Kidney capillary endothelial cell (primary cell): Measurements from ENCODE around the gene PCDHGA5.
"Not testable (repeated sequence)": the region's sequence is repeated elsewhere in the genome, so short reads cannot be mapped to it uniquely, and the experiment has no call there.

Experiments
- DNase-seq: peaks from one replicate; pipeline ENCODE4 v3.0.0-alpha.2; 2018; ENCODE audit warnings: low spot score

The PCDHGA5 gene

DNA sequence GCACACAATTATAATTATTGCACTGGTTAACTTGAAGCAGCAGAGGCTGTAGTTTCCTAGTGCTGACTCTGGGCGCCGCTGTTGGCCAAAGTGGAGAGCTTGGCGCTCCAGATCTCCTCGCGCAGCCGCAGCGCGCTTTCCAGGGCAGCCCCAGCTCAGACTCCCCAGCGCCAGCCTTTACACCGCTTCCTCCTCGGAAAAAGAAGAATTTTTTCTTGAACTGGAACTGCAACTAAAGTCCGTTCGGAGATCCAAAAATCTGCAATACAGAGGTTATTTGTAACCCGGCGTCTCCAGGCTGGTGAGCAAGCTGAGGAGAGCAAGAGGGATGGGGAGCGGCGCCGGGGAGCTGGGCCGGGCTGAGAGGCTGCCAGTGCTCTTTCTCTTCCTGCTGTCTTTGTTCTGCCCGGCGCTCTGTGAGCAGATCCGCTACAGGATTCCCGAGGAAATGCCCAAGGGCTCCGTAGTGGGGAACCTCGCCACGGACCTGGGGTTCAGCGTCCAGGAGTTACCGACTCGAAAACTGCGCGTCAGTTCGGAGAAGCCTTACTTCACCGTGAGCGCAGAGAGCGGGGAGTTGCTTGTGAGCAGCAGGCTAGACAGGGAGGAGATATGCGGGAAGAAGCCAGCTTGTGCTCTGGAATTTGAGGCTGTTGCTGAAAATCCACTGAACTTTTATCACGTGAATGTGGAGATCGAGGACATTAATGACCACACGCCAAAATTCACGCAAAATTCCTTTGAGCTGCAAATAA, 23.8 kb downstream of the PCDHGA5 start, which contains the start of gene PCDHGB4:
Gene PCDHGB4 (plus strand): TSS at position 142 of the 755 bp plus-strand sequence. CDS start 187 bp downstream, at position 329.
- not testable (repeated sequence) for DNase-seq

DNA sequence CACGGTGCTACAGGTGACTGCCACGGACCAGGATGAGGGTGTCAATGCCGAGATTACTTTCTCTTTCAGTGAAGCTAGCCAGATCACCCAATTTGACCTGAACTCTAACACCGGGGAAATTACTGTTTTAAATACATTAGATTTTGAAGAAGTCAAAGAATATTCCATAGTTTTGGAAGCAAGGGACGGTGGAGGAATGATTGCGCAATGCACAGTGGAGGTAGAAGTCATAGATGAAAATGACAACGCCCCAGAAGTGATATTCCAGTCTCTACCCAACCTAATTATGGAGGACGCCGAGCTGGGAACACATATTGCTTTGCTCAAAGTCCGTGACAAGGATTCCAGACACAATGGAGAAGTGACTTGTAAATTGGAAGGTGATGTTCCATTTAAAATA, 24.7 kb downstream of the PCDHGA5 start:
- no peak for DNase-seq

DNA sequence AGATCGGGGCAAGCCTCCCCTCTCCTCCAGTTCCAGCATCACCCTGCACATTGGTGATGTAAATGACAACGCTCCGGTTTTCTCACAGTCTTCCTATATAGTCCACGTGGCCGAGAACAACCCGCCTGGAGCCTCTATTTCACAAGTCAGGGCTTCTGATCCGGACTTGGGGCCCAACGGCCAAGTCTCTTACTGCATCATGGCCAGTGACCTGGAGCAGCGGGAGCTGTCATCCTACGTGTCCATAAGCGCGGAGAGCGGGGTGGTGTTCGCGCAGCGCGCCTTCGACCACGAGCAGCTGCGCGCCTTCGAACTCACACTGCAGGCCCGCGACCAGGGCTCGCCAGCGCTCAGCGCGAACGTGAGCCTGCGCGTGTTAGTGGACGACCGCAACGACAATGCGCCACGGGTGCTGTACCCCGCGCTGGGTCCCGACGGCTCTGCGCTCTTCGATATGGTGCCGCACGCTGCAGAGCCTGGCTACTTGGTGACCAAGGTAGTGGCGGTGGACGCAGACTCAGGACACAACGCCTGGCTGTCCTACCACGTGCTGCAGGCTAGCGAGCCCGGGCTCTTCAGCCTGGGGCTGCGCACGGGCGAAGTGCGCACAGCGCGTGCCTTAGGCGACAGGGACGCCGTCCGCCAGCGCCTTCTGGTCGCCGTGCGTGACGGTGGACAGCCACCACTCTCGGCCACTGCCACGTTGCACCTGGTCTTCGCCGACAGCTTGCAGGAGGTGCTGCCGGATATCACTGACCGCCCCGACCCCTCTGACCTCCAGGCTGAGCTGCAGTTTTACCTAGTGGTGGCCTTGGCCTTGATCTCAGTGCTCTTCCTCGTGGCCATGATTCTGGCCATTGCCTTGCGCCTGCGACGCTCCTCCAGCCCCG, 25.4 kb downstream of the PCDHGA5 start:
- no peak for DNase-seq

DNA sequence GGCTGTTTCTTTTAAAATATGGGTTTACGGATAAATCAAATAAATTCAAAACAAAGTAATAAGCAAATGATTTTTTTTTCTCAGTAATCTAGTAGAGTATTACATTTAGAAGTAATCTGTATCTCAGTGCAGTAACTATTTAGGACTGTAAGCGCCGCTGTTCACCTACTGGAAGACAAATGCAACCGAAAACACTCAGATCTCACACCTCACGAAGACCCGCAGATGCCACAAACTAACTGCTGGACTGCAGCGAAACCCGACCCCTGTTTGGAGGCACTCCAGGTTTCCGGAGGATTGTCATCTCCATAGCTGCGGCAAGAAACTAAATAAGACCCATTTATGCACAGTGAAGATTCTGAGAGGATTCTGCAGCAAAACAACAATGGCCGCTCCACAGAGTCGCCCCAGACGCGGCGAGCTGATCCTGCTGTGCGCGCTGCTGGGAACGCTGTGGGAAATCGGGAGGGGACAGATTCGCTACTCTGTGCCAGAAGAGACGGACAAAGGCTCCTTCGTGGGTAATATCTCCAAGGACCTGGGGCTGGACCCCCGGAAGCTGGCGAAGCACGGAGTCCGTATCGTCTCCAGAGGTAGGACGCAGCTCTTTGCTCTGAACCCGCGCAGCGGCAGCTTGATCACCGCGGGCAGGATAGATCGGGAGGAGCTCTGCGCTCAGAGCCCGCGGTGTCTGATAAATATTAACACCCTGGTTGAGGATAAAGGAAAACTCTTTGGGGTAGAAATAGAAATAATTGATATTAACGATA, 28.7 kb downstream of the PCDHGA5 start, which contains the start of gene PCDHGA8:
Gene PCDHGA8 (plus strand): TSS at position 205 of the 770 bp plus-strand sequence. CDS start 181 bp downstream, at position 386.
- no peak for DNase-seq

DNA sequence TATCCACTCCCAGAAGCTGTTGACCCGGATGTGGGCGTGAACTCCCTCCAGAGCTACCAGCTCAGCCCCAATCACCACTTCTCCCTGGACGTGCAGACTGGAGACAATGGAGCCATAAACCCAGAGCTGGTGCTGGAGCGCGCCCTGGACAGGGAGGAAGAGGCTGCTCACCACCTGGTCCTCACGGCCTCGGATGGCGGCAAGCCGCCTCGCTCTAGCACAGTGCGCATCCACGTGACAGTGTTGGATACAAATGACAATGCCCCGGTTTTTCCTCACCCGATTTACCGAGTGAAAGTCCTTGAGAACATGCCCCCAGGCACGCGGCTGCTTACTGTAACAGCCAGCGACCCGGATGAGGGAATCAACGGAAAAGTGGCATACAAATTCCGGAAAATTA, 29.3 kb downstream of the PCDHGA5 start:
- DNase-seq: no peak

DNA sequence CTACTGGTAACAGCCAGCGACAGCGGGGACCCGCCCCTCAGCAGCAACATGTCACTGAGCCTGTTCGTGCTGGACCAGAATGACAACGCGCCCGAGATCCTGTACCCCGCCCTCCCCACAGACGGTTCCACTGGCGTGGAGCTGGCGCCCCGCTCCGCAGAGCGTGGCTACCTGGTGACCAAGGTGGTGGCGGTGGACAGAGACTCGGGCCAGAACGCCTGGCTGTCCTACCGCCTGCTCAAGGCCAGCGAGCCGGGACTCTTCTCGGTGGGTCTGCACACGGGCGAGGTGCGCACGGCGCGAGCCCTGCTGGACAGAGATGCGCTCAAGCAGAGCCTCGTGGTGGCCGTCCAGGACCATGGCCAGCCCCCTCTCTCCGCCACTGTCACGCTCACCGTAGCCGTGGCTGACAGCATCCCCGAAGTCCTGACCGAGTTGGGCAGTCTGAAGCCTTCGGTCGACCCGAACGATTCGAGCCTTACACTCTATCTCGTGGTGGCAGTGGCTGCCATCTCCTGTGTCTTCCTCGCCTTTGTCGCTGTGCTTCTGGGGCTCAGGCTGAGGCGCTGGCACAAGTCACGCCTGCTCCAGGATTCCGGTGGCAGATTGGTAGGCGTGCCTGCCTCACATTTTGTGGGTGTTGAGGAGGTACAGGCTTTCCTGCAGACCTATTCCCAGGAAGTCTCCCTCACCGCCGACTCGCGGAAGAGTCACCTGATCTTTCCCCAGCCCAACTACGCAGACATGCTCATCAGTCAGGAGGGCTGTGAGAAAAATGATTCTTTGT, 30.6 kb downstream of the PCDHGA5 start:
- not testable (repeated sequence) for DNase-seq

DNA sequence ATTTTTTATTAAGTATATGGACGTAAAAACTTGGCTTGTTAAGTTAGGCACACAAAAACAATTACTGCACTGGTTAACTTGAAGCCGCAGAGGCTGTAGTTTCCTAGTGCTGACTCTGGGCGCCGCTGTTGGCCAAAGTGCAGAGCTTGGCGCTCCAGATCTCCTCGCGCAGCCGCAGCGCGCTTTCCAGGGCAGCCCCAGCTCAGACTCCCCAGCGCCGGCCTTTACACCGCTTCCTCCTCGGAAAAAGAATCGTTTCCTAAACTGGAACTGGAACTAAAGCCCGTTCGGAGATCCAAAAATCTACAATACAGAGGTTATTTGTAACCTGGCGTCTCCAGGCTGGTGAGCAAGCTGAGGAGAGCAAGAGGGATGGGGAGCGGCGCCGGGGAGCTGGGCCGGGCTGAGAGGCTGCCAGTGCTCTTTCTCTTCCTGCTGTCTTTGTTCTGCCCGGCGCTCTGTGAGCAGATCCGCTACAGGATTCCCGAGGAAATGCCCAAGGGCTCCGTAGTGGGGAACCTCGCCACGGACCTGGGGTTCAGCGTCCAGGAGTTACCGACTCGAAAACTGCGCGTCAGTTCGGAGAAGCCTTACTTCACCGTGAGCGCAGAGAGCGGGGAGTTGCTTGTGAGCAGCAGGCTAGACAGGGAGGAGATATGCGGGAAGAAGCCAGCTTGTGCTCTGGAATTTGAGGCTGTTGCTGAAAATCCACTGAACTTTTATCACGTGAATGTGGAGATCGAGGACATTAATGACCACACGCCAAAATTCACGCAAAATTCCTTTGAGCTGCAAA, 34.0 kb downstream of the PCDHGA5 start, which contains the start of gene PCDHGB5:
Gene PCDHGB5 (plus strand): TSS at position 192 of the 796 bp plus-strand sequence. CDS start 181 bp downstream, at position 373.
- DNase-seq: not testable (repeated sequence)

DNA sequence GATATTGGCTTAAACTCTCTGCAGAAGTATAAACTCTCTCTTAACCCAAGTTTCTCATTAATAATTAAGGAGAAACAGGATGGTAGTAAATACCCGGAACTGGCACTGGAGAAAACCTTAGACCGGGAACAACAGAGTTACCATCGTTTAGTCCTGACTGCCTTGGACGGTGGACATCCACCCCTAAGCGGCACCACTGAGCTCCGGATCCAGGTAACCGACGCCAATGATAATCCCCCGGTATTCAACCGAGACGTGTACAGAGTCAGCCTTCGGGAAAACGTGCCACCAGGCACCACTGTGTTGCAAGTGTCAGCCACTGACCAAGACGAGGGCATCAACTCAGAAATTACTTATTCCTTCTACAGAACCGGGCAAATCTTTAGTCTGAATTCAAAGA, 34.6 kb downstream of the PCDHGA5 start:
- no peak for DNase-seq

DNA sequence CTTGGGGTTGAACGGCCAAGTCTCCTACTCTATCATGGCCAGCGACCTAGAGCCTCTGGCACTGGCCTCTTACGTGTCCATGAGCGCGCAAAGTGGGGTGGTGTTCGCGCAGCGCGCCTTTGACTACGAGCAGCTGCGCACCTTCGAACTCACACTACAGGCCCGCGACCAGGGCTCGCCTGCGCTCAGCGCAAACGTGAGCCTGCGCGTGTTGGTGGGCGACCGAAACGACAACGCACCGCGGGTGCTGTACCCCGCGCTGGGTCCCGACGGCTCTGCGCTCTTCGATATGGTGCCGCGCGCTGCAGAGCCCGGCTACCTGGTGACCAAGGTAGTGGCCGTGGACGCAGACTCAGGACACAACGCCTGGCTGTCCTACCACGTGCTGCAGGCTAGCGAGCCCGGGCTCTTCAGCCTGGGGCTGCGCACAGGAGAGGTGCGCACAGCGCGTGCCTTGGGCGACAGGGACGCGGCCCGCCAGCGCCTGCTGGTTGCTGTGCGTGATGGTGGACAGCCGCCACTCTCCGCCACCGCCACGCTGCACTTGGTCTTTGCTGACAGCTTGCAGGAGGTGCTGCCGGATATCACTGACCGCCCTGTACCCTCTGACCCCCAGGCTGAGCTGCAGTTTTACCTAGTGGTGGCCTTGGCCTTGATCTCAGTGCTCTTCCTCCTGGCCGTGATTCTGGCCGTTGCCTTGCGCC, 35.7 kb downstream of the PCDHGA5 start:
- DNase-seq: no peak

DNA sequence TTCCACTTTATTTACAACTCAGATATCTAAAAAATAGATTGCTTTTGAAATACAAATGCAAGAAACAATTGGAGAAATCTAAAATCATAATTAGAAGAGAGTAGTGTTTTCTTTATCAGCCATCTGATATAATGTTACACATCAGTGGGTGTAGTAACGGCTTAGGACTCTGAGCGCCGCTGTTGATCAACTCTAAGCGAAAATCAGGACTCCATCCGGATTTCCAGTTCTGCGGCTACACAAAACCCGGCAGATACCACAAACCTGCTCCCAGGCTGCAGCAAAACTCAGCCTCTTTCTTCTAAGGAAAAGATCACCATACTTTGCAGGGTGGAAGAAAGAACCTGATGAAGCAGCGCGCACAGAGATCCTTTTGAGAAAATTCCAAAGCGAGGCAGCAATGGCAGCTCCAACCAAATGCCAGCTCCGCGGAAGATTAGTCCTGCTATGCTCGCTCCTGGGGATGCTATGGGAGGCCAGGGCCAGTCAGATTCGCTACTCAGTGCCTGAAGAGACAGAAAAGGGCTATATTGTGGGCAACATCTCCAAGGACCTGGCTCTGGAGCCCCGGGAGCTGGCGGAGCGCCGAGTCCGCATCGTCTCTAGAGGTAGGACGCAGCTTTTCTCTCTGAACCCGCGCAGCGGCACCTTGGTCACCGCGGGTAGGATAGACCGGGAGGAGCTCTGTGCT, 38.7 kb downstream of the PCDHGA5 start, which contains the start of gene PCDHGA9:
Gene PCDHGA9 (plus strand): TSS at position 226 of the 691 bp plus-strand sequence. CDS start 175 bp downstream, at position 401.
- no peak for DNase-seq

DNA sequence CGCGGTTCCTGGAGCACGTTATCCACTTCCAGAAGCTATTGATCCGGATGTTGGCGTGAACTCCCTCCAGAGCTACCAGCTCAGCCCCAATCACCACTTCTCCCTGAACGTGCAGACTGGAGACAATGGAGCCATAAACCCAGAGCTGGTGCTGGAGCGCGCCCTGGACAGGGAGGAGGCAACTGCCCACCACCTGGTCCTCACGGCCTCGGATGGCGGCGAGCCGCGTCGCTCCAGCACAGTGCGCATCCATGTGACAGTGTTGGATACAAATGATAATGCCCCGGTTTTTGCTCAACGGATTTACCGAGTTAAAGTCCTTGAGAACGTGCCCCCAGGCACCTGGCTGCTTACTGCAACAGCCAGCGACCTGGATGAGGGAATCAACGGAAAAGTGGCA, 39.4 kb downstream of the PCDHGA5 start:
- no peak for DNase-seq

DNA sequence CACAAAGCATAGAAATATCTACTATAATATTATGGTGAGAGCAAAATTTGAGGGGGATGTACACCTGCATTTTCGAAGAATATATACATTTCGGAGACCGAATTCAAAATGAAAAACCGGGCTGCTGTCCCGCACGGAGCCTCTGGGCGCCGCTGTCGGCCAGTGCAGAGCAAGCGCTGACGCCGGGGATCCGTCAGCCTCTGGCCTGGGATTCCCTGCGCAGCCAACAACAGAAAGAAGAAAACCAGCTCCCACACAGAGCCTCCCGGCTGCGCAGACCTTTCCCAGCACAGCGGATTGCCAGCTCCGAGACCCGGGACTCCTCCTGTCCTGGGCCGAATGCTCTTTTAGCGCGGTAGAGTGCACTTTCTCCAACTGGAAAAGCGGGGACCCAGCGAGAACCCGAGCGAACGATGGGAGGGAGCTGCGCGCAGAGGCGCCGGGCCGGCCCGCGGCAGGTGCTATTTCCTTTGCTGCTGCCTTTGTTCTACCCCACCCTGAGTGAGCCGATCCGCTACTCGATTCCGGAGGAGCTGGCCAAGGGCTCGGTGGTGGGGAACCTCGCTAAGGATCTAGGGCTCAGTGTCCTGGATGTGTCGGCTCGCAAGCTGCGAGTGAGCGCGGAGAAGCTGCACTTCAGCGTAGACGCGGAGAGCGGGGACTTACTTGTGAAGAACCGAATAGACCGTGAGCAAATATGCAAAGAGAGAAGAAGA, 44.0 kb downstream of the PCDHGA5 start, which contains the start of gene PCDHGB6:
Gene PCDHGB6 (plus strand): TSS at position 232 of the 716 bp plus-strand sequence. CDS start 182 bp downstream, at position 414.
- DNase-seq: not testable (repeated sequence)

DNA sequence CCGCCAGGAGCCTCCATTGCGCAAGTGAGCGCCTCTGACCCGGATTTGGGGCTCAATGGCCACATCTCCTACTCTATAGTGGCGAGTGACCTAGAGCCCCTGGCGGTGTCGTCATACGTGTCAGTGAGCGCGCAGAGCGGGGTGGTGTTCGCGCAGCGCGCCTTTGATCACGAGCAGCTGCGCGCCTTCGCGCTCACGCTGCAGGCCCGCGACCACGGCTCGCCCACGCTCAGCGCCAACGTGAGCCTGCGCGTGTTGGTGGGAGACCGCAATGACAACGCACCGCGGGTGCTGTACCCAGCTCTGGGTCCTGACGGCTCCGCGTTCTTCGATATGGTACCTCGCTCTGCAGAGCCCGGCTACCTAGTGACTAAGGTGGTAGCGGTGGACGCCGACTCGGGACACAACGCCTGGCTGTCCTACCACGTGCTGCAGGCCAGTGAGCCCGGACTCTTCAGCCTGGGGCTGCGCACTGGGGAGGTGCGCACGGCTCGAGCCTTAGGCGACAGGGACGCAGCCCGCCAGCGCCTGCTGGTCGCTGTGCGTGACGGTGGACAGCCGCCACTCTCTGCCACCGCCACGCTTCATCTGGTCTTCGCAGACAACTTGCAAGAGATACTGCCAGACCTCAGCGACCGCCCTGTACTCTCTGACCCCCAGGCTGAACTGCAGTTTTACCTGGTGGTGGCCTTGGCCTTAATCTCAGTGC, 45.8 kb downstream of the PCDHGA5 start:
- no peak for DNase-seq

DNA sequence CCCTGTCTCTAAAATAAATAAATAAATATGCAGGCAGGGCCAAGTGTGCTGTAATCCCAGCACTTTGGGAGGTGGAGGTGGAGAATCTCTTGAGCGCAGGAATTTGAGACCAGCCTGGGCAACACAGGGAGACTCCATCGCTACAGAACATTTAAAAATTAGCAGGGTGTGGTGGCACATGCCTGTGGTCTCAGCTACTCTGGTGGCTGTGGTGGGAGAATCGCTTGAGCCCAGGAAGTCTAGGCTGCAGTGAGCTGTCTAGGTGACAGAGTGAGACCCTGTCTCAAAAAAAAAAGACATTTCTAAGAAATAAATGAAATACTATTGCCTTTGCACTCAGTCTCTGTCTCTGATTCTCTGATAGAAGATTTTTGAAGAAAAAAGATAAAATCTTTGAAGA, 47.6 kb downstream of the PCDHGA5 start:
- DNase-seq: no peak

DNA sequence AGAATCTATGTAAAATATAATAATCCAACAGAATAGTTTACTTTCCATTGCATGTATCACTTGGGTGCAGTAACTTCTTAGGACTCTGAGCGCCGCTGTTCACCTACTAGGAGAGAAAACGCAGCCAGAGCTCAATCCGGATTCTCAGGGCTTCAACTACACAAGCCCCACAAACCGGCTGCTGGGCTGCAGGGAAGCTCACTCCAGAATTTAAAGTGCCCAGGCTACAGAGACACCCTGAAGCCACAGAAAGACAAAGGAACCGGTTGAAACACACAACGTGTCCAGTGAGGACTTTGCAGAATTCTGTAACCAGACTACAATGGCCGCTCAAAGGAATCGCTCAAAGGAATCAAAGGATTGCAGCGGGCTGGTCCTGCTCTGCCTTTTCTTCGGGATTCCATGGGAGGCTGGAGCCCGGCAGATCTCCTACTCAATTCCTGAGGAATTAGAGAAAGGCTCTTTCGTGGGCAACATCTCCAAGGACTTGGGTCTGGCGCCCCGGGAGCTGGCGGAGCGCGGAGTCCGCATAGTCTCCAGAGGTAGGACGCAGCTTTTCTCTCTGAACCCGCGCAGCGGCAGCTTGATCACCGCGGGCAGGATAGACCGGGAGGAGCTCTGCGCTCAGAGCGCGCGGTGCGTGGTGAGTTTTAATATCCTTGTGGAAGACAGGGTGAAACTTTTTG, 49.0 kb downstream of the PCDHGA5 start, which contains the start of gene PCDHGA10:
Gene PCDHGA10 (plus strand): TSS at position 134 of the 686 bp plus-strand sequence. CDS start 189 bp downstream, at position 323.
- DNase-seq: peak; percentile 58

DNA sequence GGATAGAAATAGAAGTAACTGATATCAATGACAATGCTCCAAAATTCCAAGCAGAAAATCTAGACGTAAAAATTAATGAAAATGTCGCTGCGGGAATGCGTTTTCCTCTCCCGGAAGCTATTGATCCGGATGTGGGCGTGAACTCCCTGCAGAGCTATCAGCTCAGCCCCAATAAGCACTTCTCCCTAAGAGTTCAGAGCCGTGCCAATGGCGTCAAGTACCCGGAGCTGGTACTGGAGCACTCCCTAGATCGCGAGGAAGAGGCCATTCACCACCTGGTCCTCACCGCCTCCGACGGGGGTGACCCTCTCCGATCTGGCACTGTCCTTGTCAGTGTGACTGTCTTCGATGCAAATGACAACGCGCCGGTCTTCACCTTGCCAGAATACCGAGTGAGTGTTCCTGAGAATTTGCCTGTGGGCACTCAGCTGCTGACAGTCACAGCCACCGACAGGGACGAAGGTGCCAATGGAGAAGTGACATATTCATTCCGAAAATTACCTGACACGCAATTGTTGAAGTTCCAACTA, 49.6 kb downstream of the PCDHGA5 start:
- no peak for DNase-seq
